Transverse colon (tissue), 4 donors: ENCODE measurements around the gene MAFG.

Experiments used
- EP300 ChIP-seq: sonication (generic); formaldehyde crosslinking; IDR thresholded peaks from one replicate; pipeline ENCODE4 v1.6.1; 2017; ENCODE audit warnings: antibody characterized with exemption, low read depth
- POLR2A ChIP-seq: fragments of 450-650 bp; IDR thresholded peaks from one replicate; pipeline ENCODE4 v1.6.1; 2016; ENCODE audit warnings: antibody characterized with exemption, mild to moderate bottlenecking, moderate library complexity
- POLR2AphosphoS5 ChIP-seq, 3 donors: sonication (generic); formaldehyde crosslinking; IDR thresholded peaks; one replicate each; pipeline ENCODE4 v1.6.1; 2016; ENCODE audit warnings: antibody characterized with exemption in 3 of 3
- TF ChIP-seq, protein P1 (sequence below), 5 experiments: fragments of 200-600 bp in 3 of 5; fragments of 450-650 bp in 2 of 5; sonication (generic) in 3 of 5; IDR thresholded peaks; 1 replicate in 2 of 5; 2 replicates in 3 of 5; pipeline ENCODE4 v1.5.1; 2016 to 2017; ENCODE audit warnings: antibody characterized with exemption in 5 of 5, inconsistent platforms in 3 of 5, mild to moderate bottlenecking in 2 of 5, moderate library complexity in 1 of 5

GRCh38 chr17:81967533-81968395 lies 40.2 kb upstream of the MAFG start:
- TF ChIP-seq, protein P1, sequence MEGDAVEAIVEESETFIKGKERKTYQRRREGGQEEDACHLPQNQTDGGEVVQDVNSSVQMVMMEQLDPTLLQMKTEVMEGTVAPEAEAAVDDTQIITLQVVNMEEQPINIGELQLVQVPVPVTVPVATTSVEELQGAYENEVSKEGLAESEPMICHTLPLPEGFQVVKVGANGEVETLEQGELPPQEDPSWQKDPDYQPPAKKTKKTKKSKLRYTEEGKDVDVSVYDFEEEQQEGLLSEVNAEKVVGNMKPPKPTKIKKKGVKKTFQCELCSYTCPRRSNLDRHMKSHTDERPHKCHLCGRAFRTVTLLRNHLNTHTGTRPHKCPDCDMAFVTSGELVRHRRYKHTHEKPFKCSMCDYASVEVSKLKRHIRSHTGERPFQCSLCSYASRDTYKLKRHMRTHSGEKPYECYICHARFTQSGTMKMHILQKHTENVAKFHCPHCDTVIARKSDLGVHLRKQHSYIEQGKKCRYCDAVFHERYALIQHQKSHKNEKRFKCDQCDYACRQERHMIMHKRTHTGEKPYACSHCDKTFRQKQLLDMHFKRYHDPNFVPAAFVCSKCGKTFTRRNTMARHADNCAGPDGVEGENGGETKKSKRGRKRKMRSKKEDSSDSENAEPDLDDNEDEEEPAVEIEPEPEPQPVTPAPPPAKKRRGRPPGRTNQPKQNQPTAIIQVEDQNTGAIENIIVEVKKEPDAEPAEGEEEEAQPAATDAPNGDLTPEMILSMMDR (IDR thresholded peaks at IDR 0.05): no peak
- no peak for TF ChIP-seq POLR2A
- TF ChIP-seq EP300: no peak
- peak; percentile 29 to 45 (median 30) for TF ChIP-seq POLR2AphosphoS5 (IDR thresholded peaks at IDR 0.05)
